HK-2 (cell line): ENCODE results near the gene ZNF512.
A peak's percentile ranks its signal among the peaks of the same experiment; 100 is the strongest.
"Not testable (repeated sequence)": the region's sequence is repeated elsewhere in the genome, so short reads cannot be mapped to it uniquely, and the experiment has no call there.

Experiments used
- DNase-seq: peaks from one replicate; pipeline ENCODE4 v3.0.0-alpha.2; 2018; ENCODE audit not compliant: unreplicated experiment

Gene ZNF512

GRCh38 chr2:27582695-27583389 lies at the start of gene ZNF512:
TSS of gene ZNF512 (plus strand) at chr2:27583042. CDS start at chr2:27583113, 71 bp downstream.
- peak; percentile 88 for DNase-seq

GRCh38 chr2:27537287-27537686 lies 45.6 kb upstream of the ZNF512 start:
- DNase-seq, result no peak

- not testable (repeated sequence) for DNase-seq
Measured at GRCh38 chr2:27538839-27539450, 43.9 kb upstream of the ZNF512 start.

- not testable (repeated sequence) for DNase-seq
Measured at GRCh38 chr2:27539649-27540048, 43.2 kb upstream of the ZNF512 start.

- no peak for DNase-seq
Measured at GRCh38 chr2:27544143-27544821, 38.6 kb upstream of the ZNF512 start.

GRCh38 chr2:27545348-27546141 lies 37.3 kb upstream of the ZNF512 start:
- no peak for DNase-seq

GRCh38 chr2:27549303-27549702 lies 33.5 kb upstream of the ZNF512 start:
- DNase-seq, result no peak

GRCh38 chr2:27551514-27551913 lies 31.3 kb upstream of the ZNF512 start:
- no peak for DNase-seq

- no peak for DNase-seq
Measured at GRCh38 chr2:27552941-27553340, 29.9 kb upstream of the ZNF512 start.

- DNase-seq, result not testable (repeated sequence)
Measured at GRCh38 chr2:27554451-27554850, 28.4 kb upstream of the ZNF512 start.

- DNase-seq, result no peak
Measured at GRCh38 chr2:27559228-27559627, 23.6 kb upstream of the ZNF512 start.

GRCh38 chr2:27561060-27561459 lies 21.8 kb upstream of the ZNF512 start:
- DNase-seq, result no peak

GRCh38 chr2:27566628-27567027 lies 16.2 kb upstream of the ZNF512 start:
- no peak for DNase-seq

- no peak for DNase-seq
Measured at GRCh38 chr2:27569398-27569797, 13.4 kb upstream of the ZNF512 start.

GRCh38 chr2:27571197-27571596 lies 11.6 kb upstream of the ZNF512 start:
- no peak for DNase-seq

GRCh38 chr2:27571681-27572080 lies 11.2 kb upstream of the ZNF512 start:
- no peak for DNase-seq

- DNase-seq, result no peak
Measured at GRCh38 chr2:27572439-27572838, 10.4 kb upstream of the ZNF512 start.

- DNase-seq, result no peak
Measured at GRCh38 chr2:27572998-27573429, 9.8 kb upstream of the ZNF512 start.

- DNase-seq, result no peak
Measured at GRCh38 chr2:27573452-27573851, 9.4 kb upstream of the ZNF512 start.

- no peak for DNase-seq
Measured at GRCh38 chr2:27581417-27582128, 1.3 kb upstream of the ZNF512 start.

- DNase-seq, result no peak
Measured at GRCh38 chr2:27582129-27582694, 630 bp upstream of the ZNF512 start.
